DMS79 (cell line): ENCODE measurements around the gene CREB3.

Source experiments
- DNase-seq: peaks from one replicate; lab custom pipeline; 2025; lab: John Stamatoyannopoulos, UW

Gene CREB3

DNA sequence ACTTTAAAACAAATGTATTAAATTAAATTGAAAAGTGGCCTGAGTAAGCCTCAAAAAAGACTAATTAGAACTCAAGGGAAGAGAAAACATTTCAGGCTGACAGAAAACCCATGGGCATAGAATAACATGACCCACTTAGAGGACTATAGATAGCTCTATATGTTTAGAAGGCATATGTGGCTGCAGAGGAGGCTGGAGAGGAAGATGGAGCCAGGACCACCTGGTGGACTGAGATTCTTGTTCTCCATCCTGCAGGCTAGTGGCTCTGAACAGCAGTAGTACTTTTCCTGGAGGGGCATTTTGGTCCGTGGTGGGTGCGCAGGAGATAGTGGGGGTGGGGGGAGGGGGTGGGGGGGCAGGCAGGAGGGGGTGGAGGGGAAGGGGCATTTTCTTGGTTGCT, 48.6 kb downstream of the CREB3 start:
- DNase-seq = no peak

DNA sequence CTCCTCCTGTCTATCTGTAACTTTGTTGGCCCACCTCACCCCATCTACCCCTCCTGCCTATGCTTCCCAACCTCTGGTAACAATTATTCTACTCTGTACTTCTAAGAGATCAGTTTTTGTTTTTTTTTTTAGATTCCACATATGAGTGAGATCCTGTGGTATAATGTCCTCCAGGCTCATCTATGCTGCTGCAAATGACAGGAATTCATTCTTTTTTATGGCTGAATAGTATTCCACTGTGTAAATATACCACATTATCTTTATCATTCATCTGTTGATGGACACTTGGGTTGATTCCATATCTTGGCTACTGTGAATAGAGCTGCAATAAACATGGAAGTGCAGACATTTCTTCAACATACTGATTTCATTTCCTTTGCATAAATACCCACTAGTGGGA, 51.0 kb downstream of the CREB3 start:
- no peak for DNase-seq
